GM19035 (cell line): Measurements from ENCODE around the gene U2AF2.
"Not testable (repeated sequence)": the region's sequence is repeated elsewhere in the genome, so short reads cannot be mapped to it uniquely, and the experiment has no call there.

Experiments
- ATAC-seq: cut with Tn5 transposase; IDR thresholded peaks from one replicate; pipeline ENCODE4 v1.9.1; 2021; ENCODE audit not compliant: unreplicated experiment

Gene U2AF2

GRCh38 chr19:55703790-55704215, 49.0 kb downstream of the U2AF2 start:
- no peak for ATAC-seq

GRCh38 chr19:55704494-55705245, 49.8 kb downstream of the U2AF2 start:
- no peak for ATAC-seq

- ATAC-seq = no peak
Measured at GRCh38 chr19:55705972-55706371, 51.1 kb downstream of the U2AF2 start.

GRCh38 chr19:55711719-55712118, 56.9 kb downstream of the U2AF2 start:
- ATAC-seq = no peak

GRCh38 chr19:55712804-55713631, 58.2 kb downstream of the U2AF2 start:
- ATAC-seq = no peak

- no peak for ATAC-seq
Measured at GRCh38 chr19:55716531-55716930, 61.7 kb downstream of the U2AF2 start.

GRCh38 chr19:55717251-55717650, 62.4 kb downstream of the U2AF2 start:
- no peak for ATAC-seq

- not testable (repeated sequence) for ATAC-seq
Measured at GRCh38 chr19:55717879-55718711, 63.3 kb downstream of the U2AF2 start.

GRCh38 chr19:55720214-55720746, 65.4 kb downstream of the U2AF2 start:
- ATAC-seq = no peak

- ATAC-seq = no peak
Measured at GRCh38 chr19:55720801-55721200, 66.0 kb downstream of the U2AF2 start.

GRCh38 chr19:55723491-55723890, 68.7 kb downstream of the U2AF2 start:
- no peak for ATAC-seq
